GM20000 (cell line): ENCODE results near the gene PNCK.

Experiments
- DNase-seq: peaks from one replicate; pipeline ENCODE4 v3.0.0; 2012; ENCODE audit warnings: low spot score
- CTCF ChIP-seq: IDR thresholded peaks from 2 replicates; pipeline ENCODE4 v1.5.1; 2012; ENCODE audit warnings: mild to moderate bottlenecking, control low read depth; ENCODE audit errors: extremely low read depth, missing control alignments

PNCK gene

DNA sequence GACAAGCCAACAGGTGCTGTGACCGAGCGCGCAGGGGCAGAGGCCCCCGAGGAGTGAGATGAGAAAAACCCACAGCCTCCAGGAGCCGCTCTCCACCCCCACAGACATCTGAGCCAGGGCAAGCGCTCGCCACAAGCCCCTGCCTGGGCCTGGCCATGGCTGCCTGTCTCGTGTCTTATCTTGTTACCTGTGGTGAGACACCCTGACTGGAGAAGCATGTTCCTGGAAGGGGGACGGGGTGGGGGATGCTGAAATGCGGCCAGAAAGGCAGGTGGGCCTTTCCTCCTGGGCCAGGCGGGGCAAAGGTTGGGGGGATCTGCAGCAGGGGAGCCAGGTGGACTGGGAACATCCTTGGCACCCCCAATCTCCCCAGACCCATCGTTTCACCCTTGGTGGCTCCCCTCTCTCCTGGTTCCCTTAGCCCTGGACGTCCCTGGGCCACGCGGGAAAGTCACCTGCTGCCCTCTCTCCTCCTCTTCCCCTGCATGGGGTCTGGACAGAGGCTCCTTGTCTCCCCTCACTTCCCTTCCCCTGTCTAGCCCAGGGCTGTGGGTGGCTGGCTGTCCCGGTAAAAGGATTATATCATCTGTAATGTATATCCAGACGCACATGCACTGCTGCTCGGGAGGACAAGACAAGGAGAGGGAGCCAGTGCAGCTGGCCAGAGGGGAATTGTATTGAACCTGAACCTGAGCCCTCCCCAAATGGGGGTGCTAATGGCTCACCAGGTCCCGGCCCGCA, 35.0 kb downstream of the PNCK start:
- TF ChIP-seq CTCF: no peak
- no peak for DNase-seq

GRCh38 chrX:153638041-153638371, 35.6 kb downstream of the PNCK start:
- DNase-seq: no peak
- no peak for TF ChIP-seq CTCF

GRCh38 chrX:153637121-153638040, 36.2 kb downstream of the PNCK start:
- no peak for DNase-seq
- TF ChIP-seq CTCF: no peak

GRCh38 chrX:153636716-153637115, 36.9 kb downstream of the PNCK start:
- TF ChIP-seq CTCF: no peak
- no peak for DNase-seq

DNA sequence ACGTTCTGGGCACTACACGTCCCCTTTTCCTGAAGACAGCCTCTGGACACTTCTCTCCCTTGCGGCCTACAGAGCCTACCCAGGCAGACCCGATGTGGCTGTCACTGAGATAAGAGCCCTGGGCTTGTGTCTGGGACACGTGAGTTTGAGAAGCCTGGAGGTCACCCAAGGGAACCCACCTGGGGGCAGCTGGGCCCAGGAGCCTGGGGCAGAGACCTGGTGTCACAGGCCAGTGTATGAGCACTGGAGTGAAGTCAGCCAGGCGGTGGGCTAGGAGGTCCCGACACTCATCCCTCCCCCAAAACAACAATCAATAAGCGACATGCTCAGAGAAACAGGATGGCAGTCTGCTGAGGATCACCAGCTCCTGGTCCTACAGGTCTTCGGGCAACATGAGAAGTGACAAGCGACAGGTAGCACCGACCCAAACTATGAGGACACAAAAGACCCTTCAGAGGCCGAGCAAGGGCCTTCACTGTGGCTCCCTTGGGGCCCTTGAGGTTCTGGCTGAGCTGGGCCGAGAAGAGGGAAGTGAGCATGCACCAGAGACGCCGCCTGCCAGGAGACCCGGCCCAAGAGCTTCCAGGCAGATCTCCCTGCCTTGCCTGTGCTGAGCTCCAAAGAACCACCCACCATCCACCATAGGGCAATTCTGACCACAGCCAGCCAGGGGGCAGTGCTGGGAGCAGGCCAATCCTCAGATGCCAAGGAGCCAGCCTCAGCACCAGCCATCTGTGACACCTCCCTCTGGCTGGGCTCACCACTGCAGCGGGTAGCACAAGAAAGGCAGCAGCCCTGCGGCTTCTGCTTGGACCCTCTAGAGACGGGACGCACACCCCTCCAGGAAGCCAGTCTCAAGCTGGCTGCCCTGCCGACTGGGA, 37.6 kb downstream of the PNCK start:
- DNase-seq: peak; percentile 22
- TF ChIP-seq CTCF: no peak

GRCh38 chrX:153635388-153635787, 38.2 kb downstream of the PNCK start:
- no peak for DNase-seq
- TF ChIP-seq CTCF: no peak
